SU-DHL-6 (cell line): ENCODE measurements around the gene OTUB2.

Experiments used
- EZH2phosphoT487 ChIP-seq: fragments of 200-600 bp; sonication (generic), shearing (Covaris generic); conservative IDR thresholded peaks from 2 replicates; pipeline ENCODE4 v1.6.1; 2018; ENCODE audit warnings: mild to moderate bottlenecking, antibody characterized with exemption, low read length, moderate library complexity, mixed read lengths
- TF ChIP-seq, protein P1 (sequence below): fragments of 200-600 bp; sonication (generic); IDR thresholded peaks from one replicate; pipeline ENCODE4 v1.5.1; 2017; ENCODE audit warnings: antibody characterized with exemption, mild to moderate bottlenecking, low read length, moderate library complexity; ENCODE audit not compliant: insufficient read depth, poor library complexity, severe bottlenecking

DNA sequence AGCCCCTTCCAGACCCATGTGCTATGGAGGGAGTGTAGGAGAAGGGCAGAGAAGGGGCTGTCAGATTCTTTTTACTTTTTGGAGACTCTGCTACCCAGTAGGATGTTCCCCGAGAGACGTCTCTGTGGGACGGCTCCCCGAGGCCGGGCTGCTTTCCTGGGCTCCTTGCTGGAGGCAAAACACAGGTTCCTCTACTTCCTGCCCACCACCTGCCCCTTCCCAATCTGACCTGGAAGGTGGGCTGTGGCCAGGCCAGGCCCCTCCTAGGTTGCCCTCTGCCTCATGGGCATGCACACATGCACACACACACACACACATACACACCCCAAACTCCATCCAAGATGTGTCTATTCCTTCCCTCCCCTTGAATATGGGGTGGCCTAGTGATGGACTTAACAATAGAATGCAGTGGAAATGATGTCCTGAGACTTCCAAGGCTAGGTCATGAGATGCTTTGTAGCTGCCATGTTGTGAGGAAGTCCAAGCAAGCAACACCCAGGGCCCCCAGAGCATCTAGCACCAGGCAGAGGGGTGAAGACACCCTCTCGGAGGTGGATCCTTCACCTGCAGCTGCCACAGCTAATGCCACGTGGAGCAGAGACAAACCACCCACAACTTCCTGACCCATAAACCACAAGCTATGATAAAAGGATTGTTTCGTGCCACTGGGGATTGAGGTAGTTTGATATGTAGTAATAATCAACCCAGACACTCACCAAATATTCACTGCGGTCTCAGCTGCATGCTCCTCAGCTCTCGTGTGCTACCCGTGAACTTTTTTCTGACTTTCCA is 48.2 kb upstream of the OTUB2 start:
- TF ChIP-seq, protein P1, sequence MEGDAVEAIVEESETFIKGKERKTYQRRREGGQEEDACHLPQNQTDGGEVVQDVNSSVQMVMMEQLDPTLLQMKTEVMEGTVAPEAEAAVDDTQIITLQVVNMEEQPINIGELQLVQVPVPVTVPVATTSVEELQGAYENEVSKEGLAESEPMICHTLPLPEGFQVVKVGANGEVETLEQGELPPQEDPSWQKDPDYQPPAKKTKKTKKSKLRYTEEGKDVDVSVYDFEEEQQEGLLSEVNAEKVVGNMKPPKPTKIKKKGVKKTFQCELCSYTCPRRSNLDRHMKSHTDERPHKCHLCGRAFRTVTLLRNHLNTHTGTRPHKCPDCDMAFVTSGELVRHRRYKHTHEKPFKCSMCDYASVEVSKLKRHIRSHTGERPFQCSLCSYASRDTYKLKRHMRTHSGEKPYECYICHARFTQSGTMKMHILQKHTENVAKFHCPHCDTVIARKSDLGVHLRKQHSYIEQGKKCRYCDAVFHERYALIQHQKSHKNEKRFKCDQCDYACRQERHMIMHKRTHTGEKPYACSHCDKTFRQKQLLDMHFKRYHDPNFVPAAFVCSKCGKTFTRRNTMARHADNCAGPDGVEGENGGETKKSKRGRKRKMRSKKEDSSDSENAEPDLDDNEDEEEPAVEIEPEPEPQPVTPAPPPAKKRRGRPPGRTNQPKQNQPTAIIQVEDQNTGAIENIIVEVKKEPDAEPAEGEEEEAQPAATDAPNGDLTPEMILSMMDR: no peak
- no peak for TF ChIP-seq EZH2phosphoT487
